UCSD-AML1 (cell line): ENCODE data around the gene SDK1.
"Not testable (repeated sequence)": the region's sequence is repeated elsewhere in the genome, so short reads cannot be mapped to it uniquely, and the experiment has no call there.

Source experiments
- DNase-seq: peaks from one replicate; lab custom pipeline; 2025; ENCODE audit not compliant: unreplicated experiment; lab: John Stamatoyannopoulos, UW

The SDK1 gene

GRCh38 chr7:4256286-4256685 lies 955.2 kb downstream of the SDK1 start:
- DNase-seq = no peak

- DNase-seq = no peak
Observed at GRCh38 chr7:4257146-4258111, 956.4 kb downstream of the SDK1 start.

- DNase-seq = not testable (repeated sequence)
Observed at GRCh38 chr7:4260116-4260515, 959.1 kb downstream of the SDK1 start.

GRCh38 chr7:4260867-4261600 lies 960.0 kb downstream of the SDK1 start:
- DNase-seq = no peak

GRCh38 chr7:4261601-4261960 lies 960.5 kb downstream of the SDK1 start:
- no peak for DNase-seq

GRCh38 chr7:4264206-4264605 lies 963.2 kb downstream of the SDK1 start:
- DNase-seq = not testable (repeated sequence)

GRCh38 chr7:4265066-4265465 lies 964.0 kb downstream of the SDK1 start:
- no peak for DNase-seq

- no peak for DNase-seq
Observed at GRCh38 chr7:4265676-4266075, 964.6 kb downstream of the SDK1 start.

GRCh38 chr7:4266270-4267040 lies 965.4 kb downstream of the SDK1 start:
- DNase-seq = no peak

- DNase-seq = no peak
Observed at GRCh38 chr7:4267341-4268039, 966.4 kb downstream of the SDK1 start.

GRCh38 chr7:4268040-4268965 lies 967.3 kb downstream of the SDK1 start:
- DNase-seq = no peak

GRCh38 chr7:4269086-4269485 lies 968.0 kb downstream of the SDK1 start:
- DNase-seq = no peak

GRCh38 chr7:4269746-4270145 lies 968.7 kb downstream of the SDK1 start:
- DNase-seq = no peak

GRCh38 chr7:4270268-4270667 lies 969.2 kb downstream of the SDK1 start:
- DNase-seq = no peak

- no peak for DNase-seq
Observed at GRCh38 chr7:4270941-4271715, 970.1 kb downstream of the SDK1 start.

- no peak for DNase-seq
Observed at GRCh38 chr7:4271716-4272015, 970.6 kb downstream of the SDK1 start.

GRCh38 chr7:4272141-4272540 lies 971.1 kb downstream of the SDK1 start:
- no peak for DNase-seq

- DNase-seq = no peak
Observed at GRCh38 chr7:4273566-4274230, 972.6 kb downstream of the SDK1 start.

- DNase-seq = no peak
Observed at GRCh38 chr7:4274286-4274685, 973.2 kb downstream of the SDK1 start.
